ENCODE results near the gene TEKT1. TPM values are rescaled to one million over a fixed set of nuclear protein-coding genes. Genes with fewer than 3 reads are reported as not detected.

The TEKT1 gene
- total and polyA plus RNA-seq, 4 donors, result 2.9 to 18.6 (median 10.1) TPM

DNA sequence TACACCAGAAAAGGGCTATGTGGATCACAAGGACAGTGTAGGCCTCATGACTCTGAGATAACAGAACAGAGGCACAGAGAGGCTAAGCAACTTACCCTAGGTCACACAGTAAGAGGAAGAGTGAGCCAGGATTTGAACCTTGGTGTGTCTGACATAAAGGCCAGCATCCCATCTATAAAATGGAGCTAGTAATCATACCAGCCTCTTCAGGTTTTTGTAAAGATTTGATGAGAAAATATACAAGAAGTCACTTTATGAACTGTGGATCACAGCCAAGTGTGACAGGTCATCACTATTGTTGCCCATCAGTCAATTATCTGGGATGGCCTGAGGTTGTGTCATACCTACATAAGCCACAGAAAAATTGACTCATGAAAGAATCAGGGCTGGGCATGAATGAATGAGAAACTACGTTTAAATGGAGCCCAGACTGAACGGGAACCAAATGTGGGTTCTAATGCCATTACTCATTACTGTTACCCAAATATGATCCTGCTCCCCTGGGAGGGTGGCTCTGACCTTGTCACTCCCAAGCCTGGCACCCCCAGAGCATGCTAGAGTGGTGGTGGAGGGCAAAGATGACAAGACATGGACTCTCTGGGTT, 34.5 kb downstream of the TEKT1 start:
- no peaks in the 10 kb centered on the region for H3K4me1 ChIP-seq (ENCODE audit: control insufficient read depth, insufficient read depth, low read length)
- H3K27me3 ChIP-seq (ENCODE audit: control insufficient read depth, insufficient read depth, low read length), result no peaks in the 10 kb centered on the region
- H3K36me3 ChIP-seq (ENCODE audit: control insufficient read depth, insufficient read depth, low read length), result no peaks in the 10 kb centered on the region
- H3K27ac ChIP-seq (ENCODE audit: low read depth, low read length), result no peak overlapping the region
- no peak for DNase-seq (ENCODE audit: low read depth in 4 of 6, low spot score in 6 of 6)
- H3K4me3 ChIP-seq (ENCODE audit: low read depth, low read length), result no peak overlapping the region
- WGBS (ENCODE audit: insufficient coverage), result no CpG with 5 or more reads among the region's 2 CpGs
- H3K9me3 ChIP-seq (ENCODE audit: control insufficient read depth, insufficient read depth, low read length), result no peaks in the 10 kb centered on the region

GRCh38 chr17:6796017-6796886, 35.3 kb downstream of the TEKT1 start:
- WGBS (ENCODE audit: insufficient coverage), result 73% methylated on average over 4 of the region's 10 CpGs
- no peaks in the 10 kb centered on the region for H3K4me1 ChIP-seq (ENCODE audit: control insufficient read depth, insufficient read depth, low read length)
- H3K36me3 ChIP-seq (ENCODE audit: control insufficient read depth, insufficient read depth, low read length), result no peaks in the 10 kb centered on the region
- H3K27me3 ChIP-seq (ENCODE audit: control insufficient read depth, insufficient read depth, low read length), result no peaks in the 10 kb centered on the region
- H3K4me3 ChIP-seq (ENCODE audit: low read depth, low read length), result no peak overlapping the region
- no peak for DNase-seq (ENCODE audit: low read depth in 4 of 6, low spot score in 6 of 6)
- H3K27ac ChIP-seq (ENCODE audit: low read depth, low read length), result no peak overlapping the region
- no peaks in the 10 kb centered on the region for H3K9me3 ChIP-seq (ENCODE audit: control insufficient read depth, insufficient read depth, low read length)

DNA sequence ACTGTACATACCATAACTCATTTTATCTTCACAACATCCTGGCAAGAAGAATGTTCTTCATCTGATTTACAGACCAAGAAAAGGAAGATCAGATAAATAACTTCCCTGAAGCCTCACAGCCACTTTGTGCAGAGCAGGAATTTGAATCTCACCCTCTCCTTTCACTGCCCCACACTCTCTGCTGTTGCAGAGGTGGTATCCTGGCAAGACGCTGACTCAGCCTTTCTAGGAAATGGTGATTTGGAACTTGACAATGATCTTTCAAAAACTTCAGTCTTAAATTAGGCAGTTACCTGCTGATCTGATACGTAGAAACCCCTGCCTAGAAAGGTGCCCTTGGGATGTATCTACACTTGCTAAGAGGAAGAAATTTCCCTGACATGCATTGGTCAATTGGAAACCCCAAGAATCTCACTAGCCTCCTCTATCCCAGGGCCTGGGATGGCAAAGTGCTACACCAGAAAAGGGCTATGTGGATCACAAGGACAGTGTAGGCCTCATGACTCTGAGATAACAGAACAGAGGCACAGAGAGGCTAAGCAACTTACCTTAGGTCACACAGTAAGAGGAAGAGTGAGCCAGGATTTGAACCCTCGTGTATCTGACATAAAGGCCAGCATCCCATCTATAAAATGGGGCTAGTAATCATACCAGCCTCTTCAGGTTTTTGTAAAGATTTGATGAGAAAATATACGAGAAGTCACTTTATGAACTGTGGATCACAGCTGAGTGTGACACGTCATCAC, 37.6 kb downstream of the TEKT1 start:
- Histone ChIP-seq H3K27me3 (ENCODE audit: control insufficient read depth, insufficient read depth, low read length) (no peaks in the 10 kb centered on the region), H3K27ac (ENCODE audit: low read depth, low read length) (no peak overlapping the region), H3K4me1 (ENCODE audit: control insufficient read depth, insufficient read depth, low read length) (no peaks in the 10 kb centered on the region), H3K9me3 (ENCODE audit: control insufficient read depth, insufficient read depth, low read length) (no peaks in the 10 kb centered on the region), H3K36me3 (ENCODE audit: control insufficient read depth, insufficient read depth, low read length) (no peaks in the 10 kb centered on the region), H3K4me3 (ENCODE audit: low read depth, low read length) (no peak overlapping the region)
- no CpG with 5 or more reads among the region's 5 CpGs for WGBS (ENCODE audit: insufficient coverage)
- no peak for DNase-seq (ENCODE audit: low read depth in 4 of 6, low spot score in 6 of 6)

- H3K27ac ChIP-seq (ENCODE audit: low read depth, low read length), result no peak overlapping the region
- H3K36me3 ChIP-seq (ENCODE audit: control insufficient read depth, insufficient read depth, low read length), result no peaks in the 10 kb centered on the region
- 83% methylated on average over 1 of the region's 4 CpGs for WGBS (ENCODE audit: insufficient coverage)
- H3K9me3 ChIP-seq (ENCODE audit: control insufficient read depth, insufficient read depth, low read length), result no peaks in the 10 kb centered on the region
- no peak for DNase-seq (ENCODE audit: low read depth in 4 of 6, low spot score in 6 of 6)
- no peak overlapping the region for H3K4me3 ChIP-seq (ENCODE audit: low read depth, low read length)
- H3K4me1 ChIP-seq (ENCODE audit: control insufficient read depth, insufficient read depth, low read length), result no peaks in the 10 kb centered on the region
- H3K27me3 ChIP-seq (ENCODE audit: control insufficient read depth, insufficient read depth, low read length), result peaks cover 6% of the 10 kb centered on the region
These were observed 42.4 kb downstream of the TEKT1 start for GRCh38 chr17:6789146-6789545.

- Histone ChIP-seq H3K27me3 (ENCODE audit: control insufficient read depth, insufficient read depth, low read length) (peaks cover 6% of the 10 kb centered on the region), H3K9me3 (ENCODE audit: control insufficient read depth, insufficient read depth, low read length) (no peaks in the 10 kb centered on the region), H3K36me3 (ENCODE audit: control insufficient read depth, insufficient read depth, low read length) (no peaks in the 10 kb centered on the region), H3K4me3 (ENCODE audit: low read depth, low read length) (no peak overlapping the region), H3K4me1 (ENCODE audit: control insufficient read depth, insufficient read depth, low read length) (no peaks in the 10 kb centered on the region), H3K27ac (ENCODE audit: low read depth, low read length) (no peak overlapping the region)
- DNase-seq (ENCODE audit: low read depth in 4 of 6, low spot score in 6 of 6), result no peak
- WGBS (ENCODE audit: insufficient coverage), result 65% methylated on average over 8 of the region's 10 CpGs
These were observed 44.3 kb downstream of the TEKT1 start for GRCh38 chr17:6787081-6787693.

- H3K4me1 ChIP-seq (ENCODE audit: control insufficient read depth, insufficient read depth, low read length), result no peaks in the 10 kb centered on the region
- no peaks in the 10 kb centered on the region for H3K9me3 ChIP-seq (ENCODE audit: control insufficient read depth, insufficient read depth, low read length)
- H3K27ac ChIP-seq (ENCODE audit: low read depth, low read length), result no peak overlapping the region
- no peak for DNase-seq (ENCODE audit: low read depth in 4 of 6, low spot score in 6 of 6)
- peaks cover 6% of the 10 kb centered on the region for H3K27me3 ChIP-seq (ENCODE audit: control insufficient read depth, insufficient read depth, low read length)
- H3K36me3 ChIP-seq (ENCODE audit: control insufficient read depth, insufficient read depth, low read length), result no peaks in the 10 kb centered on the region
- H3K4me3 ChIP-seq (ENCODE audit: low read depth, low read length), result no peak overlapping the region
- WGBS (ENCODE audit: insufficient coverage), result 81% methylated on average over 6 of the region's 8 CpGs
These were observed 44.9 kb downstream of the TEKT1 start for GRCh38 chr17:6786618-6787017.

DNA sequence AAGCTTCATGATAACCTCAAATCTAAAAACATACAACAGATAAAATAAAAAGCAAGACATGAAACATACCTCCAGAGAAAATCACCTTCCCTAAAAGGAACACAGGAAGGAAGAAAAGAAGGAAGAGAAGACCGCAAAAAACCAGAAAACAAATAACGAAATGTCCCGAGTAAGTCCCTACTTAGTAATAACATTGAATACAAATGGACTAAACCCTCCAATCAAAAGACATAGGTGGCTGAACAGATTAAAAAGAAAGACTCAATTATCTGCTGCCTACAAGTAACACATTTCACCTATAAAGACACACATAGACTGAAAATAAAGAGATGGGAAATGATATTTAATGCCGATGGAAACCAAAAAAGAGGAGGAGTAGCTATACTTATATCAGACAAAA, 49.3 kb downstream of the TEKT1 start:
- H3K4me3 ChIP-seq (ENCODE audit: low read depth, low read length), result no peak overlapping the region
- no CpG with 5 or more reads among the region's 4 CpGs for WGBS (ENCODE audit: insufficient coverage)

GRCh38 chr17:6780886-6781285, 50.6 kb downstream of the TEKT1 start:
- Histone ChIP-seq H3K36me3 (ENCODE audit: control insufficient read depth, insufficient read depth, low read length) (no peaks in the 10 kb centered on the region), H3K4me3 (ENCODE audit: low read depth, low read length) (no peak overlapping the region), H3K9me3 (ENCODE audit: control insufficient read depth, insufficient read depth, low read length) (no peaks in the 10 kb centered on the region), H3K27me3 (ENCODE audit: control insufficient read depth, insufficient read depth, low read length) (peaks cover 14% of the 10 kb centered on the region), H3K4me1 (ENCODE audit: control insufficient read depth, insufficient read depth, low read length) (peaks cover 4% of the 10 kb centered on the region), H3K27ac (ENCODE audit: low read depth, low read length) (no peak overlapping the region)
- no peak for DNase-seq (ENCODE audit: low read depth in 4 of 6, low spot score in 6 of 6)
- 71% methylated on average over 3 of the region's 3 CpGs for WGBS (ENCODE audit: insufficient coverage)

More for the DNA sequence above, 49.3 kb downstream of the TEKT1 start:
- no peak for DNase-seq (ENCODE audit: low read depth in 4 of 6, low spot score in 6 of 6)
- Histone ChIP-seq H3K27me3 (ENCODE audit: control insufficient read depth, insufficient read depth, low read length) (peaks cover 5% of the 10 kb centered on the region), H3K36me3 (ENCODE audit: control insufficient read depth, insufficient read depth, low read length) (no peaks in the 10 kb centered on the region), H3K4me1 (ENCODE audit: control insufficient read depth, insufficient read depth, low read length) (no peaks in the 10 kb centered on the region), H3K27ac (ENCODE audit: low read depth, low read length) (no peak overlapping the region), H3K9me3 (ENCODE audit: control insufficient read depth, insufficient read depth, low read length) (no peaks in the 10 kb centered on the region)

DNA sequence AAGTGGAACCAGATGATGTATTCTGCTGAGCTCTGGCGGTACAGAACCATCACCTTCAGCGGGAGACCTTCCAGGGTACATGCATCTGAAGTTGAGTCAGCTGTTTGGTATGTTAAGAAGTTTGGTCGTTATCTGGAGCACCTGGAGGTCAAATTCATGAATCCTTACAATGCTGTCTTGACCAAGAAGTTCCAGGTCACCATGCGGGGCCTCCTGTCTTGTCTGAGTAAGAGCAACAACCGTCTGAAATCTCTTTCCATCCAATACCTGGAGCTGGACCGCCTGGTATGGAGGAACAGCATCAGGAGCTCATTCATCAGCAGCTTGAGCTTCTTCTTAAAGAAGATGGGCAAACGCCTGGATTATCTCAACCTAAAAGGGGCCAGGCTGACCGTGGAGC, 51.5 kb downstream of the TEKT1 start:
- Histone ChIP-seq H3K9me3 (ENCODE audit: control insufficient read depth, insufficient read depth, low read length) (no peaks in the 10 kb centered on the region), H3K36me3 (ENCODE audit: control insufficient read depth, insufficient read depth, low read length) (no peaks in the 10 kb centered on the region), H3K4me1 (ENCODE audit: control insufficient read depth, insufficient read depth, low read length) (peaks cover 7% of the 10 kb centered on the region), H3K27me3 (ENCODE audit: control insufficient read depth, insufficient read depth, low read length) (peaks cover 20% of the 10 kb centered on the region), H3K27ac (ENCODE audit: low read depth, low read length) (no peak overlapping the region), H3K4me3 (ENCODE audit: low read depth, low read length) (no peak overlapping the region)
- 83% methylated on average over 8 of the region's 8 CpGs for WGBS (ENCODE audit: insufficient coverage)
- DNase-seq (ENCODE audit: low read depth in 4 of 6, low spot score in 6 of 6), result no peak

All from spinal cord (tissue), 10 donors.